GM19324 (cell line): Measurements from ENCODE around the gene PON1.

Experiments
- ATAC-seq: cut with Tn5 transposase; IDR thresholded peaks from one replicate; pipeline ENCODE4 v1.9.1; 2021; ENCODE audit warnings: mild to moderate bottlenecking, moderate library complexity; ENCODE audit not compliant: unreplicated experiment, low FRiP score

Gene PON1

GRCh38 chr7:95263785-95264362, 60.5 kb downstream of the PON1 start:
- ATAC-seq: no peak

- no peak for ATAC-seq
Observed at GRCh38 chr7:95262875-95263274, 61.5 kb downstream of the PON1 start.

- no peak for ATAC-seq
Observed at GRCh38 chr7:95261895-95262415, 62.4 kb downstream of the PON1 start.

- ATAC-seq: no peak
Observed at GRCh38 chr7:95255691-95256090, 68.6 kb downstream of the PON1 start.

GRCh38 chr7:95253986-95254385, 70.3 kb downstream of the PON1 start:
- ATAC-seq: no peak

GRCh38 chr7:95251966-95252365, 72.4 kb downstream of the PON1 start:
- ATAC-seq: no peak

- no peak for ATAC-seq
Observed at GRCh38 chr7:95250571-95250970, 73.8 kb downstream of the PON1 start.
